Measurements from ENCODE around the gene FABP6. TPM values are rescaled to one million over a fixed set of nuclear protein-coding genes. Genes with fewer than 3 reads are reported as not detected.

FABP6 gene
- total RNA-seq, 1 donor from 2014 or later: not detected

GRCh38 chr5:160260881-160261815 is 31.8 kb downstream of the FABP6 start:
- peak; percentile 80 for DNase-seq (ENCODE audit: low spot score)

DNA sequence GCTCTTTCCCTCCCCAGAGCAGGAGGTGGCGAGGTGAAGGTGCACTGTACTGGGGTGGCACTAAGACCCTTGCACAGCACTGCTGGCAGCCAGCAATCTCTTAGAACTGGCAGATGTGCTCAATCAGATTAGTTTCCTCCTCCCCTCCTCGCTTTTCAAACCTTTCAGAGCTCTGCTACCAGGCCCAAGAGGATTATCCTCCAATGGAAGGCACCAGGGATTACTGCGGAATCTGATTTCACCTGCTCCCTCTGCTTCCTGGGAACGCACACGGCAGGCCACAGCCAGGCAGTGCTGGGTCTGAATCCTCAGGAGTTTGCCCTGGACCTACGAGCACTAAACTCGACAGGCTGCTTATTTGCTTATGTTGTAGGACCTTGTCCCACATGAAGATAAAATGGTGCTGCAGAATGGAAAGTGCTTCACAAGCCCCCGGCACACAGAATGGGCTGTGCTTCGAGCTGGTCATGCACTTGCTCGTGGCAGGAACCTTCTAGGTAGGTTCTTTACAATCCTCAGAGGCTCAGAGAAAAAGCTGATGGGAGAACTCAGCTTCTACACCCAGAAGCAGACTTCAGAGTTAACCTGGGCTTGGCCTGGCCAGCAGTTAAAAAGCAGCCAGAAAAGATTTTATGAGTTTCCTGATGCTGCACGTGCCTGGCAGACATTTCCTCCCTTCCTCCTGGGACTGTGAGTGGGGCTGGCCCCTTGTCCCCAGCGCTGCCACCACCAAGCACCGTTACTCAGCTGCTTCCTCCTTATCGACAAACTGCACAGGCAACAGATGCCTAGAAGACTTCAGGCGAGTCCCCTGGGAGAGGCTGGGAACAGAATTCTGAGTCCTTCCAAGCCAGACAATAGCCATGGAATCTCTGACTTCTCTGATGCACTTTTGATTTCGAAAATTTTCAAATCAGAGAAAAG is 33.1 kb downstream of the FABP6 start:
- no peak for DNase-seq (ENCODE audit: low spot score)

DNA sequence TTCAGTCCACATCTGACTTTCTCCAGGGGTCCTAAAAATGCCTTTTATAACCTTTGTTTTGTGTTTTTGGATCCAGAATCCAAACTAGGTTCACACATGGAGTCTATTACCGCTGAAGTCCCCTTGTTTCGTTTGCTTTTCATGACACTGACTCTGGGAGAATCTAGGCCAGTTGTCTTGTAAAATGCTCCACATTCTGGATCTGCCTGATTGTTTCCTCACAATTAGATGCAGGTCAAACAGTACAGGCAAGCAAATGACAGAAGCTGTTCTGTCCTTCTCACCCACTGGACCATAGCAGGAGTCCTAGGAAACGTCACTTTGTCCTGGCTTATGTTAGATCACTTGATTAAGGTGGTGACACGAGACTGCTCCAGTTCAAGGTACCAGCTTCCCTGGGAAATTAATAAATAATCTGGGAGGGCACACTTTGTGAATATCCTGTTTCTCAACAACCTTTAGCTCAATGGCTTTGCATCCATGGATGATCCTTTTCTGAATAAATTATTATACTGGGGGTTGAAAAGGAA is 34.1 kb downstream of the FABP6 start:
- DNase-seq (ENCODE audit: low spot score): no peak

DNA sequence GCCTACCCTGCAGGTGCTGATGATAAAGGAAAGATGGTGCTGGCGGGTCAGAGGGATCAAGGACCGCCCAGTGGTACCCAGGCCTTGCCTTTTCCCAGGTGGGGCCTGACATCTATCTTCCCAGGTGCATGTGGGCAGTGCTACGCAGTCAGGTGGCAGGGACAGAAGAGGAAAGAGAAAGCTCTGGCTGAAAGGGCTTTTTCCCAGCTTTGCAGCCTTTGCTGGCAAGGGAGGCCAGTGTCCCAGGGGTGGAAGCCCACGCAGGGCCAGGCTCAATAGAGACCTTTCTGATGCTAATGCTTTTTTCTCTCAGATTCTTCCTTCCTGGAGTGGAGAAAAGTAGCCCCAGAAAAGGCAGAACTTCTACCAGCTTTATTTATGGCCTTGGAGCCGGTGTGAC is 36.7 kb downstream of the FABP6 start:
- DNase-seq (ENCODE audit: low spot score): no peak

DNA sequence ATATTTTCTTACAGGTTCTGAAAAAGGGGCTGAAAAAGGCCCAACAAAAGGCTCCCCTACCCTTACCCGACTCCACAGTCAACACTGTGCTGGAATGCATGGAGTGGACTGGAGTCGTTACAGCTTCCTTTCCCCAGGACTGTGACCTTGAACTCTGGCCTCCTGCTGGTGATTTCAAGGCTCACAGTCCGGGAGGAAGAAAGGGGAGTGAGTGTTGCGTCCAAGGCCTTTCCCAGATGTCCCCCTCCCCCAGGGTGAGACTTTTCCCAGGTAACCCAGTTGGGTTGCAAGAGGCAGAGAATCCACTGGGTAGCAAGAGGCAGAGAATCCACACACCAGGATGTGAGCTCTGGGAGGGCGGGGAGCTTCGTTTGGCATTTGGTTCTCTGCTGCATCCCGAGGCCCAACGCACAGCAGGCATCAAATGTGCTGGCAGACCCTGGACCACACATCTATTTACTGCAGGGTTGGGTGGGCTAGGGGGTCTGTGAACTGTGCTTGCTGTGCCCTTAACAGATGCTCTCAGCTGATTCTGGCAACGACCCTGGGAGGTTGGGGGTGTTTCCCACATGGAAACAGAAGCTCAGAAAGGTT is 37.5 kb downstream of the FABP6 start:
- DNase-seq (ENCODE audit: low spot score): no peak

DNA sequence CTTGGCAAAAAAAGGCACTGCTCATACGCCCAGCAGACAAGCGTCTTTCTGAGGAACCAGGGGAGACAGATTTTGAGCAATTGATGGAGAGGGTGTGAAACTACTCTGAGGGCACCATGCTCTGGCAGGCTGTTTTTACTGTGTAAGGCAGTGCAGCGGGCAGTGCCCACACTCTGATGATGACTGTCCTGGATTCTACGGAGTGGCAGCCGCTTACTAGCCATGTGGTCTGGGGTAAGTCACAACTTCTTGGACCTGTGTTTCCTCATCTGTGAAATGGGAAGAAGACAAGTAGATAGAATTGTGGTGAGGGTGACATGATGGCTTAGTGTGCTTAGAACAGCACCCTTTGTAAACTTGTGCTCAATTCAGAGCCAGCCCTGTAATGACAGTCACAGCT is 38.8 kb downstream of the FABP6 start:
- no peak for DNase-seq (ENCODE audit: low spot score)

DNA sequence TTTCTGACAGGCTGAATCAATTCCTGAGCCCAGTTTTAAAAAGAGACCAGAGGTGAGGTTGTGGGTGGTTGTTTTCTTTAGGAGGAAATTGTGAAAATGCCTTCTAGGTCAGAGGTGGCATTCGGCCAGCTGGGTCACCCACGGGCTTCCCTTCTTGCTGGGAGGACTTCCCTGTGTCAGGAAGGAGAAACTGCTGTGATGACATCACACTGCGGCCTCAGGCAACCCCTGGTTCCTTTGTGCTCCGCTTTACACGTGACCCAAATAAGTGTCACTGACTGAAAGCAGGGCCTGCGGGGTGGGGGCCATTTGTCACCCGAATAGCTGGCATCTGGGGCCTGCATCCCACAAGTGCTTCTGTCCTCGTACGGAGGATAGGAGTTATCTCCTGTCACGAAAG is 39.7 kb downstream of the FABP6 start:
- DNase-seq (ENCODE audit: low spot score): peak; percentile 36

DNA sequence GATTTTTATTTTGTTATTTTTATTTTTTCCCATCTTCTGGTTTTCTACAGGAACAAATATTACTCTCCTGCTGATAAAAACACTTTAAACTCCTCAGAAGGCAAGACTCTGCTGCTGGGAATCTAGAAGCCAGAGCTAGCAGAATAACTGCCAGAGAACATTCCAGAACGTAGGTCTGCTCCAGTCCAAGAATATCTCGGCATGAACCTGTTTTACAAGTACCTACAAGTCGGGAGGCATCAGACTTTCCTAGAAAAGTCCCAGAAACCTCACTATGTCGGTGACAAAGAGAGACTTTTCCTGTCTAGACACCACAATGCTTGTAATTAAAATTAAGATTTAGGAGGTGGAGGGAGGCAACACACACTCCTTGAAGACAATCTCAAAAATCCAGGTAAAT is 41.4 kb downstream of the FABP6 start:
- peak; percentile 71 for DNase-seq (ENCODE audit: low spot score)

- DNase-seq (ENCODE audit: low spot score): peak; percentile 56
Observed at GRCh38 chr5:160271396-160271795, 42.1 kb downstream of the FABP6 start.

DNA sequence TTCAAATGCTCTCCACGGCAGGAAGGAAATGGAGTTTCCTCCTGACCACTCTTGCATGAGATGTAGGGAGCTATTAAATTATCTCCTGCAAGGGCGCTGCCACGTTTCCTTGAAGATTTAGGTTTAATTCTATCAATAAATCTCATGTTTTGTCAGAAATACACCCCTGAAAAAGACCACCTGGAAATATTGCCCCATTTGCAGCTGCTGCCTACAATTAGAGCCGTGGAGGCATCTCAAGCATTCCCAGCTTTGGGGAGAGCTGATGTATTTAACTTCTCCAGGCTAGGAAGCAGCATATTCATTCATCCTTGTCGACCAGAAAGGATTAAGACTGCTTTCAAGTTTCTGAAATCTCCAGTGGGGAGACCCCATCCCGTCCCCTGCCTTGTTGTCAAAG is 42.5 kb downstream of the FABP6 start:
- DNase-seq (ENCODE audit: low spot score): no peak

DNA sequence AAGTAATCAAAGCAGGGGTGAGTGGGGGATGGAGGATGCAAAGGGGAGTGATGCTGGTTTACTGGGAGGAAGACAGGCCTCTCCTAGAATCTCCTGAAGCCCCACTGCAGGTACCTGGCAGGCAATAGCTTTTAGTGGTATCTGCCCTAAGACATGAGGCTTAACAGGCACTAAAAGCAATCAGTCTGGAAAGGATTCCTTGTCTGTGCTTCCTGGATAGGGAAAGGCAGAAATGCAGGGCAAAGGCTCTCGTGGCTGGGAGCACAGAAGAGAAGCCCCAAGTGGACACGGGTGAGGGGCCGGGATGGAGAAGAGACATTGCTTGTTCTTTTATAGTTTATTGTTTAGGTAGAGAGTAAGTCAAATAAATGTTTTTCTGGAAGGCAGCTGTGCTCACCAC is 43.0 kb downstream of the FABP6 start:
- DNase-seq (ENCODE audit: low spot score): no peak

DNA sequence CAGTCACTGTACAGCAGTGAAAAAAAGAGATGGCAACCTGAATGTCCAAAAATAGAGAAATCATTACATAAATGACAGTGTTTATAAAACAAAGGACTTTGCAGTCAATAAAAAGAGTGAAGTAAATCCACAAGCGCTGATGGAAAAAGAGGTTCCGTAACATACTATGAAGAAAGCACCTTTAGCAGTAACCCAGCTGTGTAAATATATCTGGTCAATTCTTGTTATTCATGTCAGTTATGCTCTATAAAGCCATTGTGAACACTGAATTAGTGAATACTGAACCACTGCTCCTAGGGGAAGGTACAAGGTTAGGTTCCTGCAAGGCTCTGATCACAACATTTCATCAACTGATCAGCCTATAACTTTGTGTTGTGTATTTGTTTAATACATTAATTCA is 43.6 kb downstream of the FABP6 start:
- DNase-seq (ENCODE audit: low spot score): no peak

GRCh38 chr5:160274483-160274931 is 45.2 kb downstream of the FABP6 start:
- DNase-seq (ENCODE audit: low spot score): no peak

DNA sequence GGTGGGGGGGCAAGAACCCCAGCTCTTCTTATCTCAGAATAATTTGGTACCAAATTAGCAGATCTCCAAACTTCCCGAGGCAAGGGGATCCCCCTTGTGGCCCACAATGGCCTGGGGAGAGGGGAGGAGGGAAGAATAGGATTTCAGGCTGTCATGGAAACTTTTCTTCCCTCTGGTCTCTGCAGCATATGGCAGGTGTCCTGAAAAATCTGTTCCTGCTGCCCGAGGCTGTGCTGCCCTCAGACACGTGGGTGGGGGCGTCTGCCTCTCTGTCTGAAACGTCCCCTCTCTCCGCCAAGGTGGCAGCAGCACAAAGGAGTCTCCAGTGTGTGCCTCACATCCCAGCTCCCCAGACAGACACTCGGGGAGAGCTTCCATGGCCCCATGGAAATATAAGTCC is 49.0 kb downstream of the FABP6 start:
- DNase-seq (ENCODE audit: low spot score): no peak

DNA sequence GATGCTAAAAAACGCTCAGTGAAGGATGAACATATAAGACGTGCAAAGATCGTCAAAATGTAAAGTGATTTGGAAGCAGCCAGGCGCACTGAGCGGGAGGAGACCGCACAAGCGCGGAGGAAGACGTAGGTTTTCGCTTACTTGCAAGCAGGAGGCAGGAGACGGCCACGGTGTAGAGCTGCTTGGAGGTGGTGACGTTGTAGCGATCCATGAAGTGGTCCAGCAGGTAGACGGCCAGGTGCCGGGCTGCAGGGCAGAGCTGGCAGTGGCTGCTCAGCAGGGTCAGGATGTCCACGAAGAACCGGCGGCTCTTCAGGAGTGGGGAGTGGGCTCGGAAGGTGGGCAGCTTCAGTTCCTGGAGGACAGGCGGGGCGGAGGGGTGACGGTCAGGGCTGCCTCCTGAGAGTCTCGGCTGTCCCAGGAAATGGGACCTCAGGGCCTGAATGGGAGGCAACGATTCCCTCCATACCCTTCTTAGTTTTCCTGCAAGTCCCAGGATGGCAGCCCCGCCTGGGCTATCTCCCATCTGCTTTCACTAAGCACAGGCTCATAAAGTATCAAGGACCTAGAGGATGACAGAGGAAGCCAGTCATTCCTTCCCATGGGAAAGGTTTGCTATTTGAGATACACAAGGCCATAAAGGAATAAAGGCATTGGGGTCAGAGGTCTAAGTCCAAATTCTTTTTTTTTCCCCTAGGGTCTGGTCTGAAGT is 51.2 kb downstream of the FABP6 start:
- DNase-seq (ENCODE audit: low spot score): no peak

- DNase-seq (ENCODE audit: low spot score): no peak
Observed at GRCh38 chr5:160281275-160281674, 52.0 kb downstream of the FABP6 start.

GRCh38 chr5:160284291-160284873 is 55.1 kb downstream of the FABP6 start:
- no peak for DNase-seq (ENCODE audit: low spot score)

GRCh38 chr5:160285316-160285715 is 56.0 kb downstream of the FABP6 start:
- DNase-seq (ENCODE audit: low spot score): no peak

GRCh38 chr5:160286947-160287346 is 57.6 kb downstream of the FABP6 start:
- DNase-seq (ENCODE audit: low spot score): no peak

GRCh38 chr5:160287378-160288051 is 58.2 kb downstream of the FABP6 start:
- DNase-seq (ENCODE audit: low spot score): peak; percentile 52
